OCI-LY7 (cell line): ENCODE measurements around the gene PUM1. TPM values are rescaled to one million over a fixed set of nuclear protein-coding genes. Genes with fewer than 3 reads are reported as not detected.

Source experiments
- BruUV-seq: library from RNA; stranded (reverse); fragments of 400-500 nt; replicated peaks from 2 replicates; lab custom pipeline; 2021; lab: Mats Ljungman, UMichigan
- CTCF ChIA-PET: fragments of 300-600 bp; sonication (Branson Sonifier 250); formaldehyde crosslinking; loops from one replicate; lab custom pipeline; 2022; ENCODE audit warnings: antibody characterized with exemption; ENCODE audit not compliant: unreplicated experiment; lab: Charles Lee
- POLR2A ChIA-PET: fragments of 300-600 bp; sonication (Branson Sonifier 250); formaldehyde crosslinking; loops from one replicate; lab custom pipeline; 2022; ENCODE audit warnings: antibody characterized with exemption; lab: Charles Lee
- DNase-seq: peaks from one replicate; pipeline ENCODE4 v3.0.0-alpha.2; 2015; ENCODE audit warnings: low spot score
- H2AFZ ChIP-seq: fragments of 200-600 bp; sonication (generic), shearing (Covaris generic); 2 replicates; pipeline ENCODE4 v1.6.1; 2014; ENCODE audit warnings: mild to moderate bottlenecking, antibody characterized with exemption, low read length, moderate library complexity
- H3K27ac ChIP-seq: fragments of 200-600 bp; sonication (generic); 2 replicates; pipeline ENCODE4 v1.5.1; 2014; ENCODE audit warnings: mixed run types, low read depth, mild to moderate bottlenecking, moderate library complexity, low read length, inconsistent platforms; ENCODE audit not compliant: poor library complexity, severe bottlenecking
- H3K36me3 ChIP-seq: fragments of 200-600 bp; sonication (generic); 2 replicates; pipeline ENCODE4 v1.6.1; 2014; ENCODE audit warnings: mild to moderate bottlenecking, antibody characterized with exemption, low read length, moderate library complexity, mixed read lengths; ENCODE audit not compliant: insufficient read depth
- H3K4me1 ChIP-seq: fragments of 200-600 bp; sonication (generic); 2 replicates; pipeline ENCODE4 v1.5.1; 2014; ENCODE audit warnings: mild to moderate bottlenecking, low read length; ENCODE audit not compliant: insufficient read depth, poor library complexity, severe bottlenecking
- H3K4me2 ChIP-seq: fragments of 200-600 bp; sonication (generic); 2 replicates; pipeline ENCODE4 v1.6.1; 2014; ENCODE audit warnings: mild to moderate bottlenecking, low read length
- H3K4me3 ChIP-seq: fragments of 200-600 bp; sonication (generic); 2 replicates; pipeline ENCODE4 v1.5.1; 2014; ENCODE audit warnings: mild to moderate bottlenecking, low read depth, low read length; ENCODE audit not compliant: poor library complexity, severe bottlenecking
- H3K79me2 ChIP-seq: fragments of 200-600 bp; sonication (generic); 2 replicates; pipeline ENCODE4 v1.6.1; 2016; ENCODE audit warnings: low read depth, mild to moderate bottlenecking, low read length, moderate library complexity, mixed read lengths; ENCODE audit not compliant: insufficient read depth
- H3K9me2 ChIP-seq: fragments of 200-600 bp; sonication (generic); 2 replicates; pipeline ENCODE4 v1.6.1; 2016; ENCODE audit warnings: mild to moderate bottlenecking, low read length, mixed read lengths; ENCODE audit not compliant: insufficient read depth
- H3K9me3 ChIP-seq: fragments of 200-600 bp; sonication (generic); 2 replicates; pipeline ENCODE4 v1.6.1; 2014; ENCODE audit warnings: mild to moderate bottlenecking, mixed run types, low read length, mixed read lengths
- H4K20me1 ChIP-seq: fragments of 200-600 bp; sonication (generic); 2 replicates; pipeline ENCODE4 v1.6.1; 2014; ENCODE audit warnings: mild to moderate bottlenecking, antibody characterized with exemption, low read length, moderate library complexity, mixed read lengths; ENCODE audit not compliant: insufficient read depth
- CTCF ChIP-seq: fragments of 200-600 bp; sonication (generic); conservative IDR thresholded peaks from 2 replicates; pipeline ENCODE4 v1.5.1; 2014; ENCODE audit warnings: mild to moderate bottlenecking, antibody characterized with exemption, low read length, moderate library complexity, mixed read lengths
- EZH2phosphoT487 ChIP-seq: fragments of 200-600 bp; sonication (generic); IDR thresholded peaks from 2 replicates; pipeline ENCODE4 v1.6.1; 2018; ENCODE audit warnings: low read depth, borderline replicate concordance, mild to moderate bottlenecking, mixed run types, antibody characterized with exemption, low read length, moderate library complexity, mixed read lengths
- intact Hi-C: fragments of 100-400 bp; cut with micrococcal nuclease; formaldehyde crosslinking; loops from one replicate; pipeline ENCODE4 v1.10.0; 2022; ENCODE audit not compliant: unreplicated experiment
- total RNA-seq, 2 experiments: library from RNA; depleted of rRNA in 1 of 2; stranded (reverse); fragments of >200 nt in 1 of 2; shearing (Covaris generic) in 1 of 2; gene quantifications; 2 replicates each; pipeline ENCODE4 v1.2.3, GENCODE V29; 2014 to 2022

Gene PUM1
- total RNA-seq, 2 experiments from 2014 or later, result 52.0 to 97.5 TPM

- peak; percentile 37 for DNase-seq
- Histone ChIP-seq H3K4me3 (no peak overlapping the region), H3K4me2 (no peak overlapping the region), H3K79me2 (peaks cover 100% of the 10 kb centered on the region), H4K20me1 (peaks cover 32% of the 10 kb centered on the region), H3K36me3 (peaks cover 59% of the 10 kb centered on the region), H3K9me2 (no peaks in the 10 kb centered on the region), H3K4me1 (peaks cover 12% of the 10 kb centered on the region), H2AFZ (no peak overlapping the region), H3K27ac (no peak overlapping the region), H3K9me3 (no peaks in the 10 kb centered on the region)
- TF ChIP-seq EZH2phosphoT487 (no peak), CTCF (no peak)
- POLR2A ChIA-PET, result interaction anchor here (1.0 to 1.8 kb wide), 4 partner anchors 9 to 50 kb away, joined by 4 to 10 read pairs (median 6); no protein-coding TSS in a partner anchor
- intact Hi-C loops, result loop anchor here (5.0 kb wide), 1 partner anchor 51 kb away; no protein-coding TSS in a partner anchor
- no TSS peak for BruUV-seq
- CTCF ChIA-PET, result no interaction called here
Observed at GRCh38 chr1:31013187-31013864, 52.2 kb downstream of the PUM1 start.

- TF ChIP-seq EZH2phosphoT487 (no peak), CTCF (no peak)
- H4K20me1 ChIP-seq, result peaks cover 41% of the 10 kb centered on the region
- H3K36me3 ChIP-seq, result peaks cover 61% of the 10 kb centered on the region
- BruUV-seq, result no TSS peak
- POLR2A ChIA-PET, result interaction anchor here (0.6 to 1.8 kb wide), 7 partner anchors 10 to 64 kb away, joined by 3 to 10 read pairs (median 4); no protein-coding TSS in a partner anchor
- H2AFZ ChIP-seq, result no peak overlapping the region
- no peaks in the 10 kb centered on the region for H3K9me2 ChIP-seq
- peaks cover 21% of the 10 kb centered on the region for H3K4me1 ChIP-seq
- peaks cover 100% of the 10 kb centered on the region for H3K79me2 ChIP-seq
- H3K4me2 ChIP-seq, result no peak overlapping the region
- no peak overlapping the region for H3K4me3 ChIP-seq
- intact Hi-C loops, result loop anchor here (5.0 kb wide), 1 partner anchor 50 kb away; no protein-coding TSS in a partner anchor
- H3K27ac ChIP-seq, result no peak overlapping the region
- CTCF ChIA-PET, result no interaction called here
- no peak for DNase-seq
- no peaks in the 10 kb centered on the region for H3K9me3 ChIP-seq
Observed at GRCh38 chr1:31012210-31012924, 53.1 kb downstream of the PUM1 start.
